ENCODE data around the gene ANKS1B. TPM values are rescaled to one million over a fixed set of nuclear protein-coding genes. Genes with fewer than 3 reads are reported as not detected.
A peak's percentile ranks its signal among the peaks of the same experiment; 100 is the strongest.
"Not testable (repeated sequence)": the region's sequence is repeated elsewhere in the genome, so short reads cannot be mapped to it uniquely, and the experiment has no call there.

Gene ANKS1B
- total RNA-seq, 1 experiment from 2014 or later: 5.8 TPM

- TF ChIP-seq ATF2 (CRISPR knock-in tag; IDR thresholded peaks at IDR 0.05; ENCODE audit: borderline replicate concordance, low read depth) (no peak), TCF7 (CRISPR knock-in tag; IDR thresholded peaks at IDR 0.05; ENCODE audit: low read depth) (no peak), PRRX2 (CRISPR knock-in tag; IDR thresholded peaks at IDR 0.05) (0 out of 2 replicates have a peak, but pooled peaks have one; percentile 50), CREM (CRISPR knock-in tag; IDR thresholded peaks at IDR 0.05) (no peak), ZNF423 (CRISPR knock-in tag; IDR thresholded peaks at IDR 0.05) (peak; percentile 97), IRF2 (CRISPR knock-in tag; IDR thresholded peaks at IDR 0.05; ENCODE audit: borderline replicate concordance, low read depth) (no peak), MXD4 (CRISPR knock-in tag; IDR thresholded peaks at IDR 0.05; ENCODE audit: borderline replicate concordance) (no peak), KAT7 (CRISPR knock-in tag; IDR thresholded peaks at IDR 0.05; ENCODE audit: borderline replicate concordance) (no peak), USF1 (CRISPR knock-in tag; IDR thresholded peaks at IDR 0.05) (no peak), ZNF425 (CRISPR knock-in tag; conservative IDR thresholded peaks at IDR 0.05) (no peak)
Observed at GRCh38 chr12:99722690-99723486, 261.8 kb downstream of the ANKS1B start (continued).

- CTCF ChIA-PET: no interaction called here
- TF ChIP-seq NR1H2 (CRISPR knock-in tag; IDR thresholded peaks at IDR 0.05): no peak
- no peak for TF ChIP-seq ZNF232 (CRISPR knock-in tag; IDR thresholded peaks at IDR 0.05)
- no peak for TF ChIP-seq ATF2 (CRISPR knock-in tag; IDR thresholded peaks at IDR 0.05; ENCODE audit: borderline replicate concordance, low read depth)
- TF ChIP-seq GABPB1 (CRISPR knock-in tag; IDR thresholded peaks at IDR 0.05): no peak
- TF ChIP-seq ZNF671 (CRISPR knock-in tag; IDR thresholded peaks at IDR 0.05): no peak
- no peak for TF ChIP-seq TCF7 (CRISPR knock-in tag; IDR thresholded peaks at IDR 0.05; ENCODE audit: low read depth)
- TF ChIP-seq IRF2 (CRISPR knock-in tag; IDR thresholded peaks at IDR 0.05; ENCODE audit: borderline replicate concordance, low read depth): no peak
Observed at GRCh38 chr12:99721715-99722275, 262.9 kb downstream of the ANKS1B start.

GRCh38 chr12:99720083-99720465, 264.7 kb downstream of the ANKS1B start:
- H3K27ac Mint-ChIP-seq; H3K27me3 Mint-ChIP-seq (ENCODE audit: low read depth); ATAC-seq; DNase-seq (ENCODE audit: low spot score); POLR2A ChIA-PET; CTCF ChIA-PET; H3K4me3 Mint-ChIP-seq: not testable (repeated sequence)
- Mint-ChIP-seq H3K4me1 (peaks cover 31% of the 10 kb centered on the region), H3K9me3 (peaks cover 35% of the 10 kb centered on the region), H3K36me3 (peaks cover 23% of the 10 kb centered on the region)

More at GRCh38 chr12:99721715-99722275, 262.9 kb downstream of the ANKS1B start:
- ATAC-seq (no peak), DNase-seq (ENCODE audit: low spot score) (no peak)
- POLR2A ChIA-PET: no interaction called here
- H3K9me3 Mint-ChIP-seq: peaks cover 29% of the 10 kb centered on the region
- H3K36me3 Mint-ChIP-seq: peaks cover 18% of the 10 kb centered on the region
- peaks cover 2% of the 10 kb centered on the region; the same call in 1 of the 2 replicates for H3K27me3 Mint-ChIP-seq (ENCODE audit: low read depth)
- H3K4me3 Mint-ChIP-seq: no peak overlapping the region
- H3K27ac Mint-ChIP-seq: no peak overlapping the region; the same call in 1 of the 2 replicates
- H3K4me1 Mint-ChIP-seq: peaks cover 17% of the 10 kb centered on the region

GRCh38 chr12:99719411-99720082, 265.2 kb downstream of the ANKS1B start:
- H3K27me3 Mint-ChIP-seq (ENCODE audit: low read depth); H3K4me3 Mint-ChIP-seq; H3K27ac Mint-ChIP-seq; POLR2A ChIA-PET; DNase-seq (ENCODE audit: low spot score); CTCF ChIA-PET; ATAC-seq: not testable (repeated sequence)
- H3K36me3 Mint-ChIP-seq: peaks cover 22% of the 10 kb centered on the region
- peaks cover 31% of the 10 kb centered on the region for H3K4me1 Mint-ChIP-seq
- H3K9me3 Mint-ChIP-seq: peaks cover 30% of the 10 kb centered on the region

- Mint-ChIP-seq H3K27ac (peak overlapping the region; percentile 22; the same call in 1 of the 2 replicates), H3K4me1 (peaks cover 16% of the 10 kb centered on the region), H3K9me3 (peaks cover 30% of the 10 kb centered on the region), H3K36me3 (peaks cover 23% of the 10 kb centered on the region)
- H3K4me3 Mint-ChIP-seq; ATAC-seq; CTCF ChIA-PET; H3K27me3 Mint-ChIP-seq (ENCODE audit: low read depth); DNase-seq (ENCODE audit: low spot score); POLR2A ChIA-PET: not testable (repeated sequence)
Observed at GRCh38 chr12:99715841-99716510, 268.8 kb downstream of the ANKS1B start.

GRCh38 chr12:99714921-99715320, 269.8 kb downstream of the ANKS1B start:
- peaks cover 30% of the 10 kb centered on the region for H3K9me3 Mint-ChIP-seq
- DNase-seq (ENCODE audit: low spot score); ATAC-seq; POLR2A ChIA-PET; H3K27me3 Mint-ChIP-seq (ENCODE audit: low read depth); H3K27ac Mint-ChIP-seq; H3K4me3 Mint-ChIP-seq: not testable (repeated sequence)
- peaks cover 23% of the 10 kb centered on the region for H3K36me3 Mint-ChIP-seq
- CTCF ChIA-PET: interaction anchor here (0.8 kb wide), 1 partner anchor 53 kb away, joined by 3 read pairs; no protein-coding TSS in a partner anchor
- H3K4me1 Mint-ChIP-seq: peaks cover 19% of the 10 kb centered on the region
